Ishikawa (cell line): ENCODE results near the gene VAV3.

Source experiments
- CEBPB ChIP-seq: IDR thresholded peaks from 2 replicates; pipeline ENCODE4 v1.6.1; 2012
- CREB1 ChIP-seq: IDR thresholded peaks from 2 replicates; pipeline ENCODE4 v1.6.1; 2012; ENCODE audit warnings: low read depth
- EGR1 ChIP-seq: IDR thresholded peaks from 2 replicates; pipeline ENCODE4 v1.6.1; 2012
- EP300 ChIP-seq: IDR thresholded peaks from 2 replicates; pipeline ENCODE4 v1.6.1; 2012; ENCODE audit warnings: borderline replicate concordance
- FOXM1 ChIP-seq: IDR thresholded peaks from 2 replicates; pipeline ENCODE4 v1.6.1; 2012; ENCODE audit warnings: low read depth, borderline replicate concordance
- NFIC ChIP-seq: IDR thresholded peaks from 2 replicates; pipeline ENCODE4 v1.6.1; 2012
- RAD21 ChIP-seq: IDR thresholded peaks from 2 replicates; pipeline ENCODE4 v1.6.1; 2012; ENCODE audit warnings: low read depth
- TAF1 ChIP-seq: IDR thresholded peaks from 2 replicates; pipeline ENCODE4 v1.6.1; 2012; ENCODE audit warnings: low read depth, mild to moderate bottlenecking
- TCF12 ChIP-seq: IDR thresholded peaks from 2 replicates; pipeline ENCODE4 v1.6.1; 2012; ENCODE audit warnings: low read depth
- TEAD4 ChIP-seq: IDR thresholded peaks from 2 replicates; pipeline ENCODE4 v1.6.1; 2012
- YY1 ChIP-seq: IDR thresholded peaks from 2 replicates; pipeline ENCODE4 v1.6.1; 2012; ENCODE audit warnings: low read depth
- ZBTB7A ChIP-seq: IDR thresholded peaks from 2 replicates; pipeline ENCODE4 v1.6.1; 2012; ENCODE audit warnings: low read depth
- TF ChIP-seq, protein P1 (sequence below): IDR thresholded peaks from 2 replicates; pipeline ENCODE4 v1.6.1; 2012
- TF ChIP-seq, protein P2 (sequence below): IDR thresholded peaks from 2 replicates; pipeline ENCODE4 v1.6.1; 2012; ENCODE audit warnings: low read depth, mild to moderate bottlenecking
- TF ChIP-seq, protein P3 (sequence below): IDR thresholded peaks from 2 replicates; pipeline ENCODE4 v1.6.1; 2012

VAV3 gene

DNA sequence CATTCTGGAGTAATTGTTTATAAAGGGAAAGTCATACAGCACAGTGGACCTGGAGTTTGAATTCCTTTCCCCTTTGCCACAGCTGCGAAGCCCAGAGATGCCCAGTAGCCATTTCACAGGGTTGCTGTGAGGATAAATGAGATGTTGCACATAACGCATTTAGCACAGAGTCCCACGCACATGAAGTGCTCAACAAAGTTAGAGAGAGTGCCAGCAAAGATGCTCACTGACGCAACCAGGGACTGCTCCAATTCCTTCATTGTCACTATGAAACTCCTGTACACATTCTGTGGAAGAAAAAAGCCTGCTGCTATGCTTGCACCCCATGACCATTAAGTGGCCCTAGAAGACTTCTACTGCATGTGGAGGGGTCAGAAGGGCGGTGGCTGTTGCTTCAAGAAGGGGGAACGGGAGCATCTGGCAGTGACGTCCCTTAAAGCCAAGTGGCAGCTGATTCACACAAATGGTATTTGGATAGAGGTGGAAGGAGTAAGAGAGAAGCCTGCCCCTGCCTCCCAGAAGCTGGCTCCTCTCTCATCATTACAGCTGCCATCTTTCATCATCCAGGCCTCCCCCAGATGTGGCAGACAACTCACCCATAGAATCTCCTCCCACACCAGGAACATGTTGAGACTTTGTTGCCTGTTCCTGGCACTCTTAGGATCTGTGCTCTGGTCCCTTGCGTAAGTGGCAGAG is 26.5 kb upstream of the VAV3 start:
- TF ChIP-seq, protein P1, sequence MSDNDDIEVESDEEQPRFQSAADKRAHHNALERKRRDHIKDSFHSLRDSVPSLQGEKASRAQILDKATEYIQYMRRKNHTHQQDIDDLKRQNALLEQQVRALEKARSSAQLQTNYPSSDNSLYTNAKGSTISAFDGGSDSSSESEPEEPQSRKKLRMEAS: no peak
- TF ChIP-seq TCF12 (no peak), YY1 (no peak), TEAD4 (no peak), TAF1 (no peak)

DNA sequence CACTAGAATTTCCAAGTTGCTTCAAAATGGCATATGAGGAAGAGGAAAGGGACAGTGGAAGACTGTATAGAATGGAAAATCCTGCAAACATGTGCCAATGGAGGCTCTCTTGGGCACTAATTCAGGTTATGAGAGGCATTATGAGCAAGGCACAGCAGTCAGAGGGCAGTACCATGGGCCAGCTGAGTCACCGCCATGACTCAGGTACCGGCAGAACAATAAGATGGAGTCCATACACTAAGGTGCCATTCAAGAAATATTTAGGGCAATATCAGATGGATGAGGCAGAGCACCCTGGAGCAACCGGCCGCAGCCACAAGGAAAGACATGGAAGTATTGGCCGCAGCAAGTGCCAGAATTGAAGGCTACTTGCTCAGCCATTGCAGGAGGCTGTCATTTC is 25.6 kb upstream of the VAV3 start:
- TF ChIP-seq CEBPB (no peak), ZBTB7A (no peak), NFIC (no peak)

DNA sequence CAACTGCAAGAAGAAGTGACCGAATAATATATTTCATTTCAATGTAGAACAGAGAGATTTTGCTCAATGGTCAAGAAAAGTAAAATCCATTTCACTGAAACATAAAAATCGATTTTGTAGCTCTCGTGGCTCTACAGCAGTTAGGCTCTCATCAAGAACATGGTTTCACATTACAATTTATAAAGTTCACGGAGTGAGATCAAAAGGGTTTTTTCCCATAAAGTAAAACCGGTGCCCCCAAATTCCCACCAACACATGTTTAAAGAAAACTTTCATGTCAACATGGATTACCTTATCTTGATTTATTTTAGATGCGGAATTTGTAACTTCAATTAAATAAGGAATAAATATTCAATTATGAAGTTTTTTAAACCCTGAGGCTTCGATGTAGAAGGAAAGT is 16.3 kb upstream of the VAV3 start:
- TF ChIP-seq NFIC (no peak), TEAD4 (no peak), TCF12 (no peak), CREB1 (no peak), EP300 (no peak)
- TF ChIP-seq, protein P2, sequence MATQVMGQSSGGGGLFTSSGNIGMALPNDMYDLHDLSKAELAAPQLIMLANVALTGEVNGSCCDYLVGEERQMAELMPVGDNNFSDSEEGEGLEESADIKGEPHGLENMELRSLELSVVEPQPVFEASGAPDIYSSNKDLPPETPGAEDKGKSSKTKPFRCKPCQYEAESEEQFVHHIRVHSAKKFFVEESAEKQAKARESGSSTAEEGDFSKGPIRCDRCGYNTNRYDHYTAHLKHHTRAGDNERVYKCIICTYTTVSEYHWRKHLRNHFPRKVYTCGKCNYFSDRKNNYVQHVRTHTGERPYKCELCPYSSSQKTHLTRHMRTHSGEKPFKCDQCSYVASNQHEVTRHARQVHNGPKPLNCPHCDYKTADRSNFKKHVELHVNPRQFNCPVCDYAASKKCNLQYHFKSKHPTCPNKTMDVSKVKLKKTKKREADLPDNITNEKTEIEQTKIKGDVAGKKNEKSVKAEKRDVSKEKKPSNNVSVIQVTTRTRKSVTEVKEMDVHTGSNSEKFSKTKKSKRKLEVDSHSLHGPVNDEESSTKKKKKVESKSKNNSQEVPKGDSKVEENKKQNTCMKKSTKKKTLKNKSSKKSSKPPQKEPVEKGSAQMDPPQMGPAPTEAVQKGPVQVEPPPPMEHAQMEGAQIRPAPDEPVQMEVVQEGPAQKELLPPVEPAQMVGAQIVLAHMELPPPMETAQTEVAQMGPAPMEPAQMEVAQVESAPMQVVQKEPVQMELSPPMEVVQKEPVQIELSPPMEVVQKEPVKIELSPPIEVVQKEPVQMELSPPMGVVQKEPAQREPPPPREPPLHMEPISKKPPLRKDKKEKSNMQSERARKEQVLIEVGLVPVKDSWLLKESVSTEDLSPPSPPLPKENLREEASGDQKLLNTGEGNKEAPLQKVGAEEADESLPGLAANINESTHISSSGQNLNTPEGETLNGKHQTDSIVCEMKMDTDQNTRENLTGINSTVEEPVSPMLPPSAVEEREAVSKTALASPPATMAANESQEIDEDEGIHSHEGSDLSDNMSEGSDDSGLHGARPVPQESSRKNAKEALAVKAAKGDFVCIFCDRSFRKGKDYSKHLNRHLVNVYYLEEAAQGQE: no peak

DNA sequence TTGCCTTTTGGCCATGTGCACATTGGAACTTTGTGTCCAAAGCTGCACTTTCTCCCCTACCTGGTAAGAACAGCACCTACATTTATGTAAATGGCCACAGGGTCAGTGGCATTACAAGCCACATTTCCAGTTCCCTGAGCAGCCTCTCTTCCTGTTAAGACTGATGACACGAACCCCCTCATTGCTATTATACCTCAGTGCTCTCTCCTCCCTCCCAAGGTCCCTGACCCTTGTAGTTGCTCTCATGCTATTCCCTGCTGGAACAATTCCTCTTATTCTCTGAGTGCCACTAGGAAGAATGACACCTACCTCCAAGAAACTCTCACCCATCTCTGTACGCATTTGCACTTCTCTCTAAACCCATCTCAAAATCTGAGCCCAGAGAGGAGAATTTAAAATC is 14.9 kb upstream of the VAV3 start:
- no peak for TF ChIP-seq YY1
- TF ChIP-seq FOXM1: no peak
- TF ChIP-seq RAD21: no peak
- TF ChIP-seq TCF12: no peak
- no peak for TF ChIP-seq EP300
- TF ChIP-seq TAF1: no peak
- no peak for TF ChIP-seq ZBTB7A
- TF ChIP-seq, protein P3, sequence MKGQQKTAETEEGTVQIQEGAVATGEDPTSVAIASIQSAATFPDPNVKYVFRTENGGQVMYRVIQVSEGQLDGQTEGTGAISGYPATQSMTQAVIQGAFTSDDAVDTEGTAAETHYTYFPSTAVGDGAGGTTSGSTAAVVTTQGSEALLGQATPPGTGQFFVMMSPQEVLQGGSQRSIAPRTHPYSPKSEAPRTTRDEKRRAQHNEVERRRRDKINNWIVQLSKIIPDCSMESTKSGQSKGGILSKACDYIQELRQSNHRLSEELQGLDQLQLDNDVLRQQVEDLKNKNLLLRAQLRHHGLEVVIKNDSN: no peak
- TF ChIP-seq NFIC: no peak
- TF ChIP-seq TEAD4: no peak
- TF ChIP-seq CEBPB: no peak
- TF ChIP-seq, protein P2: no peak
- TF ChIP-seq, protein P1: no peak

DNA sequence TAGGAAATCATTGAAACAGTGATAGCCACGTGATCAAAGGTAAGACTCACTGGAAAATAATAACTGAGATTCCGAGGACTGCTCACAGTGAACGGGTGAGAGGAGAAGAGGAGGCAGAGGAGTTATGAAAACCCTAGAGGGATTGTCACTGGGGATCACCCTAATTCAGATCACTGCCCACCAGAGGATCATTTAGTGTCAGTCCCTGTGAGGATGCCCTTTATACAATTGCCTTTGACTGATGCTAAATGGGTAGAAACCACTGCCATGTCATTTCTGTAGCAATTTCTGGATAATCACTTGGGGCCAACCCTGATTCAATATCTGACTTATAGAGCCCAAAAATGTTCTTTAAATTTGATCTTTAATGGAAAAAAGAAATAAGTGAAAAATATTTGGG is 14.1 kb upstream of the VAV3 start:
- TF ChIP-seq CEBPB: no peak
- no peak for TF ChIP-seq RAD21
- TF ChIP-seq, protein P3: no peak
- TF ChIP-seq TAF1: no peak
- TF ChIP-seq, protein P2: no peak

DNA sequence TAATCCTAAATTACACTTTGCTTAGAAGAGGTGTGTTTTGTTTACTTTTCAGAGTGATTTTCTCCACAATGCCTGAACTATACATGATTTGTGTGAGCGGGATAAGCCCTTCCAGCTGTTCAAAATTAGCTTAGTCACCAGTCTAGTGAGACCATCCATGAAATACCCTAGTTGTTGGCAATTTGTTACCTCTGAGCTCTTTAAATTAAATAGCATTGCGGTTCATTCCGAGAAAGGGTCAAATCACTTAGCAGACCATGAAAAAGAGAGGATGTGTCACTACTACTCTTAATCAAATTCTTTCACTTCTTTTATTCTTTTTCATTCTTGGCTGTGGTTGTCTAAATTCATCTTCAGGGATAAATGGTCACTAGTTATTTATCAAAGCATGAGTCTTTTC is 11.9 kb upstream of the VAV3 start:
- no peak for TF ChIP-seq EP300
- no peak for TF ChIP-seq ZBTB7A
- TF ChIP-seq, protein P2: no peak
- no peak for TF ChIP-seq TAF1
- no peak for TF ChIP-seq EGR1
- TF ChIP-seq CEBPB: no peak
- TF ChIP-seq TEAD4: no peak
- no peak for TF ChIP-seq FOXM1
- no peak for TF ChIP-seq NFIC
- no peak for TF ChIP-seq CREB1
- TF ChIP-seq, protein P3: no peak
- TF ChIP-seq TCF12: no peak
